GM10266 (cell line): Measurements from ENCODE around the gene SLCO3A1.

ENCODE experiments used
- DNase-seq: peaks from one replicate; pipeline ENCODE4 v3.0.0; 2012; ENCODE audit errors: extremely low spot score
- TF ChIP-seq, protein P1 (sequence below): IDR thresholded peaks from 2 replicates; pipeline ENCODE4 v1.5.1; 2012; ENCODE audit warnings: mild to moderate bottlenecking, low read depth; ENCODE audit not compliant: control insufficient read depth, insufficient read depth; ENCODE audit errors: missing control alignments

Gene SLCO3A1

DNA sequence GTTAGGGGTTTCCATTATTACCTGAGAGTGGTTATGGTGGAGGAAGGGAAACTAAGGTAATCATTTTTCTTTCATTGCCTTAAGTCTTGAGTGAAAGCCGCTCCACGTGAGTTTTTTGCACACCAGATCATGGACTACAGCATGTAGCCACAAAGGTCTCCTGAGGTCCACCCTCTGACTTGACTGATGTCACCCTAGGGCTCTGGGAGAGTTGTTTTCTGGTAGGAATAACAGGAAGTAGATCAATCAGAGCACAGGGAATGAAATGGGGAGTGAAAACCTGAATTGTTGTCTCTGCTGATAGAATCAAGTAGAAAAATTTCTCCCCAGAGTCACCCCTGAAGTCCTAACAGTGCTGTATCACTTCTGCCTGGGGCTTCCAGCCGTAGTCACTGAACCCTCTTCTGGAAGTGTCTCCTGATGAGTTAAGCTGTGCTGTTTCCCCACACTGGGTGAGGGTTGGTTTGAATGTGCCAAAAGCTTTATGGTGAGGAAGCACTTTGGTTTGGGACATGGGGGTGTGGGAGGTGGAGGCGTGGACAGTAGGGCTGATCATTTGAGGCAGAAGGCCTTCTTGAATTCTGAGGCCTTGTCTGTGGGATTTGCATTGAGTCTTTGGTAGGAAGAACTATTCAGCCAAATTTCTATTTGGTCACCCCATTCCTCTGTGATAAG, 64.3 kb downstream of the SLCO3A1 start:
- TF ChIP-seq, protein P1, sequence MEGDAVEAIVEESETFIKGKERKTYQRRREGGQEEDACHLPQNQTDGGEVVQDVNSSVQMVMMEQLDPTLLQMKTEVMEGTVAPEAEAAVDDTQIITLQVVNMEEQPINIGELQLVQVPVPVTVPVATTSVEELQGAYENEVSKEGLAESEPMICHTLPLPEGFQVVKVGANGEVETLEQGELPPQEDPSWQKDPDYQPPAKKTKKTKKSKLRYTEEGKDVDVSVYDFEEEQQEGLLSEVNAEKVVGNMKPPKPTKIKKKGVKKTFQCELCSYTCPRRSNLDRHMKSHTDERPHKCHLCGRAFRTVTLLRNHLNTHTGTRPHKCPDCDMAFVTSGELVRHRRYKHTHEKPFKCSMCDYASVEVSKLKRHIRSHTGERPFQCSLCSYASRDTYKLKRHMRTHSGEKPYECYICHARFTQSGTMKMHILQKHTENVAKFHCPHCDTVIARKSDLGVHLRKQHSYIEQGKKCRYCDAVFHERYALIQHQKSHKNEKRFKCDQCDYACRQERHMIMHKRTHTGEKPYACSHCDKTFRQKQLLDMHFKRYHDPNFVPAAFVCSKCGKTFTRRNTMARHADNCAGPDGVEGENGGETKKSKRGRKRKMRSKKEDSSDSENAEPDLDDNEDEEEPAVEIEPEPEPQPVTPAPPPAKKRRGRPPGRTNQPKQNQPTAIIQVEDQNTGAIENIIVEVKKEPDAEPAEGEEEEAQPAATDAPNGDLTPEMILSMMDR = no peak
- no peak for DNase-seq

DNA sequence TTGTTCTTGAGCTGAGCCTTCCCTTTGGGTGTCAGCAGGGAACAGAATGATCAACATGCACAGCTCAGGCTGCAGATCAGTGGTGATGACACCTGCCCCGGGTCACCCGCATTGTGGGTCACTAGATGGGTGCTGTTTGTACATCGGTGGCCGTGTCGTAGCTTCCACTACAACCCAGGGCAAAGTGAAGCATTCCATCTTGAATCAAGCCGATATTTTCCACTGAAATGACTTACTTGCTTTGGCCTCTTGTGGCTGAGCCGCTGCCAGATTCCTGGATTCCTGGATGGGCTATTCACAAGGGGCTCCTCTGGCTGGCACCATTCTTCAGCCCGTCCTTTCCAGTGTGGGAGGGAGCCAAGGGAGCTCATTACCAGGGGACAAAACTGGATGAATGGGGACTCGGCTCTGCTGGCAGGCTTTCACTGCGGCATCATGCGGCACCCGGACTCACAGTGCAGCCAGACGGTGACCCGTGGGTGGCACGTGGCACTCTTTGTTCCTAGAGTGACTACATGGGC, 65.6 kb downstream of the SLCO3A1 start:
- TF ChIP-seq, protein P1 = no peak
- DNase-seq = no peak

DNA sequence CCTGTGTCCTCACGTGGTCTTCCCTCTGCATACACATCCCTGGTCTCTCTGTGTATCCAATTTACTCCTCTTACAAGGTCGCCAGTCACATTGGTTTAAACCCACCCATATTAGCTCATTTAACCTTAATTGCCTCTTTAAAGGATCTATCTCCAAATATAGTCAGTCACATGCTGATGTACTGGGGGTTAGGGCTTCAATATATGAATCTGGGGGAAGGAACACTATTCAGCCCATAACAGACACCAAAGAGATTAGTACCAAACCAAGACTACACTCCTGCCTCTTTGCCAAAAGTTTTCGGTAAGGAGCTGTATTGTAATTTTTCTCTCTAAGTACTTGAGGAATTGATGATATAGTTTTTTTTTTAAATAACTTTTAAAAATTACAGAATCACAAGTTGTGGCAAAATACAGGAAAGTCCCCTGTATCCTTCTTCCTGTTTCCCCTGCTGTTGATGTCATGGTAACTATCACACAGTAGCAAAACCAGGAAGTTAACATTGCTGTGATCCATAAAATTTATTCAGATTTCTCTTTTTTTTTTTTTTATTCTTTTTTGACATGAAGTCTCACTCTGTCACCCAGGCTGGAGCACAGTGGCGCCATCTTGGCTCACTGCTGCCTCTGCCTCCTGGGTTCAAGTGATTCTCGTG, 67.8 kb downstream of the SLCO3A1 start:
- DNase-seq = no peak
- TF ChIP-seq, protein P1 = no peak

DNA sequence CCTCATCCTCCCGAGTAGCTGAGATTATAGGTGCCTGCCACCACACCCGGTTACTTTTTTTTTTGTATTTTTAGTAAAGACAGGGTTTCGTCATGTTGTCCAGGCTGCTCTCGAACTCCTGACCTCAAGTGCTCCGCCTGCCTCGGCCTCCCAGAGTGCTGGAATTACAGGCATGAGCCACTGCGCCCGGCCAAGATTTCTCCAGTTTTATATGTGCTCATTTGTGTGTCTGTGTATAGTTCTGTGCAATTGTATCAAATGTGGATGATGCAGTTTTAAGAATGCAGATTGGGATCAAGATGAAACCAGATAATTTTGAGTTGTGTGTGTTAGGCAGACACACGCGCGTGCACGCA, 68.3 kb downstream of the SLCO3A1 start:
- DNase-seq = no peak
- TF ChIP-seq, protein P1 = no peak

DNA sequence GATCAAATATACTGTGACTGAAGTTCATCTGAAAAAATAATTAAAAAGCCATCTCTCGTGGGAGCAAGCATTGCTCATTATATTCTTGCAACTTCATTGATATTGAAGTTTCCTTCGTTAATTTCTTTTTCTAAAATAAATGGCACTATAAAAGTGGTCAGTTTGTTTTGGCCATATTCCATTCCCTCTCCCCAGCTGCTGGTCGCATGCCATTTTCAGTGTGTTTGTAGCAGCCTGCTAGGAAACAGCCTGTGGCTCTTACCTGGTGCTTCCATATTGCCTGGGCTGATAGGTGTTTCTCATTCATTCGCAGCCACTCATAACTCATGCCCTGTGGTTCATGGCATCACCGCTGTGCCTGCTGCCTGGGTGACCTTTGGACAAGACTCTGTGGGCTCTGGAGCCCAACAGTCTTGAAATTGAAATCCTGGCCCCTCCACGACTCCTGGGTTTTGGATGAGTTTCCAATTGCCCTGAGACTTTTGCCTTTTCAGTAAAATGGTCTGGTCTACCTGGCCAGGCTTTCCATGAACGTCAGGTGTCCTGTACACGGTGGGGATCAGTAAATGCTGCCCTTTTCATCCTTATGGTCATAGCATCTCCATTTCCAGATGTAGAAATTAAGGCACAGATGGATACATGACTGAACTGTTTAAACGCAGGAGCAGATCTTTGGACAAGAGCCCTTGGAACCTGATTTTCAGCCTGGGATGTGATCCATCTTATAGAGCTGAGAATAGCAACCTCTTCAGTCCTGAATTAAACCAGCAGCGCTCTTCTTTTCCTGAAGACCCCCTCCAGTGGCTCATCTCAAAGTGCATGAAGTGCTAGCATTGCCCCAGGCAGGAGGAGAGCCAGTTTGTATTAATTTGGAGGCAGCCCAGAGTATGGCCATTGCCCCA, 69.4 kb downstream of the SLCO3A1 start:
- no peak for DNase-seq

DNA sequence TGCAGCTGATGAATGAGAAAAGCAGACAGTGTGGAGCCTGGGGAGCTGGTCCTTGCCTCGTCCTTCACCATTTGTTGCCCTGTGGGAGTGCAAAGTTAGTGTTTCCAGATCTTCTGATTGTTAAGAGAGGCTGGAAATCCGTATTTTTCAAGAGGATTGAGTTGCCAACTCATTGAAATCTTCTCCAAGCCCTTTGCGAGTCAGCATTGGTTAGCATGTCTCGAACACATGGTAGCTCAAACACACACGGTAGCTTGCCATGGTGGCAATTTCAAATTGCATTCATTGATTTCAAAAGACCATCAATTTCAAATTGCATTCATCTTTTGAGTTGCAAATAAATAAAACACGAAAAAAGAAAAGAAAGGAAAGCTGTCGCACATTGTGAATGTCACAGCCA, 70.7 kb downstream of the SLCO3A1 start:
- TF ChIP-seq, protein P1 = no peak
- DNase-seq = no peak

More for the DNA sequence above, 69.4 kb downstream of the SLCO3A1 start:
- TF ChIP-seq, protein P1 = no peak
